GM23338 (cell line): ENCODE measurements around the gene DIP2B. TPM values are rescaled to one million over a fixed set of nuclear protein-coding genes. Genes with fewer than 3 reads are reported as not detected.

Experiments used
- ATAC-seq: fragments of 200-7000 bp; cut with Tn5 transposase; 3 replicates; pipeline ENCODE4 v1.9.1; 2020
- DNase-seq: peaks from one replicate; pipeline ENCODE4 v3.0.0-alpha.2; 2015; ENCODE audit warnings: low spot score
- H2AFZ ChIP-seq: fragments of 200-600 bp; sonication (generic); 2 replicates; pipeline ENCODE4 v1.8.0; 2016; ENCODE audit warnings: antibody characterized with exemption, mild to moderate bottlenecking, moderate library complexity
- H3F3A ChIP-seq: fragments of 200-600 bp; sonication (generic); replicated peaks from 2 replicates; pipeline ENCODE4 v1.8.0; 2017; ENCODE audit warnings: antibody characterized with exemption, mixed run types, low read depth
- H3K27ac ChIP-seq: fragments of 200-600 bp; sonication (generic); 2 replicates; pipeline ENCODE4 v1.6.1; 2016; ENCODE audit warnings: low read depth
- H3K27me3 ChIP-seq: fragments of 200-600 bp; sonication (generic); 2 replicates; pipeline ENCODE4 v1.8.0; 2016; ENCODE audit warnings: mild to moderate bottlenecking, mixed run types, moderate library complexity; ENCODE audit not compliant: insufficient read depth
- H3K36me3 ChIP-seq: fragments of 200-600 bp; sonication (generic); 2 replicates; pipeline ENCODE4 v1.8.0; 2016; ENCODE audit warnings: mild to moderate bottlenecking; ENCODE audit not compliant: insufficient read depth
- H3K4me1 ChIP-seq: fragments of 200-600 bp; sonication (generic); 2 replicates; pipeline ENCODE4 v1.8.0; 2016; ENCODE audit warnings: mild to moderate bottlenecking, moderate library complexity; ENCODE audit not compliant: insufficient read depth
- H3K4me2 ChIP-seq: fragments of 200-600 bp; sonication (generic); 2 replicates; pipeline ENCODE4 v1.7.1; 2017; ENCODE audit warnings: mixed run types
- H3K4me3 ChIP-seq: fragments of 200-600 bp; sonication (generic); 2 replicates; pipeline ENCODE4 v1.6.1; 2016; ENCODE audit warnings: mixed run types
- H3K79me2 ChIP-seq: fragments of 200-600 bp; sonication (generic); replicated peaks from 2 replicates; pipeline ENCODE4 v1.8.0; 2017; ENCODE audit warnings: mild to moderate bottlenecking; ENCODE audit not compliant: insufficient read depth
- H3K9me2 ChIP-seq: fragments of 200-600 bp; sonication (generic); 2 replicates; pipeline ENCODE4 v1.8.0; 2017; ENCODE audit not compliant: insufficient read depth
- H4K20me1 ChIP-seq: fragments of 200-600 bp; sonication (generic); replicated peaks from 2 replicates; pipeline ENCODE4 v1.8.0; 2017; ENCODE audit warnings: mild to moderate bottlenecking; ENCODE audit not compliant: insufficient read depth
- H3K27ac Mint-ChIP-seq: 2 replicates; pipeline ENCODE4 v1.8.0; 2020; ENCODE audit warnings: inconsistent platforms, mild to moderate bottlenecking, moderate library complexity, mixed read lengths
- H3K27me3 Mint-ChIP-seq: 3 replicates; pipeline ENCODE4 v1.8.0; 2022; ENCODE audit warnings: low read depth, mild to moderate bottlenecking, moderate library complexity, mixed read lengths, inconsistent platforms; ENCODE audit not compliant: insufficient read depth, poor library complexity
- H3K36me3 Mint-ChIP-seq: 3 replicates; pipeline ENCODE4 v1.8.0; 2021; ENCODE audit warnings: low read depth, mild to moderate bottlenecking, inconsistent platforms, moderate library complexity, mixed read lengths
- H3K4me1 Mint-ChIP-seq: 3 replicates; pipeline ENCODE4 v1.8.0; 2020; ENCODE audit warnings: mild to moderate bottlenecking, inconsistent platforms, mixed read lengths
- H3K4me3 Mint-ChIP-seq: 3 replicates; pipeline ENCODE4 v1.8.0; 2021; ENCODE audit warnings: moderate library complexity, mild to moderate bottlenecking, inconsistent platforms, mixed read lengths
- H3K9me3 Mint-ChIP-seq: 3 replicates; pipeline ENCODE4 v1.8.0; 2020; ENCODE audit warnings: moderate library complexity, mild to moderate bottlenecking, inconsistent platforms, mixed read lengths
- CREB1 ChIP-seq: fragments of 250-450 bp; sonication (Bioruptor Pico); IDR thresholded peaks from 2 replicates; pipeline ENCODE4 v1.5.0; 2020; ENCODE audit warnings: low read depth, mild to moderate bottlenecking, moderate library complexity
- ETS1 ChIP-seq: IDR thresholded peaks from 2 replicates; pipeline ENCODE4 v1.6.1; 2016; ENCODE audit warnings: antibody characterized with exemption
- EZH2 ChIP-seq: fragments of 200-600 bp; sonication (generic); IDR thresholded peaks from one replicate; pipeline ENCODE4 v1.8.0; 2017; ENCODE audit warnings: antibody characterized with exemption, mild to moderate bottlenecking, low read depth; ENCODE audit not compliant: unreplicated experiment
- JUNB ChIP-seq: IDR thresholded peaks from one replicate; pipeline ENCODE4 v1.6.1; 2016; ENCODE audit warnings: antibody characterized with exemption; ENCODE audit not compliant: unreplicated experiment
- POLR2AphosphoS5 ChIP-seq: IDR thresholded peaks from 2 replicates; pipeline ENCODE4 v1.6.1; 2016; ENCODE audit warnings: antibody characterized with exemption, low read depth
- REST ChIP-seq: IDR thresholded peaks from one replicate; pipeline ENCODE4 v1.6.1; 2018; ENCODE audit warnings: antibody characterized with exemption; ENCODE audit not compliant: unreplicated experiment
- STAT1 ChIP-seq: IDR thresholded peaks from one replicate; pipeline ENCODE4 v1.6.1; 2016; ENCODE audit warnings: antibody characterized with exemption; ENCODE audit not compliant: unreplicated experiment
- ZNF114 ChIP-seq: fragments of 250-450 bp; sonication (Bioruptor Pico); IDR thresholded peaks from 2 replicates; pipeline ENCODE4 v1.5.0; 2020; ENCODE audit warnings: mild to moderate bottlenecking, moderate library complexity
- ZNF462 ChIP-seq: fragments of 250-450 bp; sonication (Bioruptor Pico); IDR thresholded peaks from 2 replicates; pipeline ENCODE4 v1.5.0; 2020; ENCODE audit warnings: mild to moderate bottlenecking, moderate library complexity
- polyA plus RNA-seq: library from polyadenylated mRNA; unstranded; fragments of >200 nt; fragmentation: Nextera tagmentation; extraction: Ambion mirVana; gene quantifications from 2 replicates; pipeline ENCODE4 v1.2.1, GENCODE V29; 2016
- total RNA-seq: library from RNA; depleted of rRNA; stranded (reverse); fragments of >200 nt; shearing (Covaris generic); gene quantifications from 2 replicates; pipeline ENCODE4 v1.2.3, GENCODE V29; 2014

Gene DIP2B
- total and polyA plus RNA-seq, 2 experiments from 2014 or later = 8.0 to 36.4 TPM

GRCh38 chr12:50690925-50691324 is 186.1 kb downstream of the DIP2B start:
- no peak for TF ChIP-seq JUNB
- no peak for TF ChIP-seq EZH2
- no peak for TF ChIP-seq REST
- TF ChIP-seq ZNF114 (CRISPR knock-in tag) = no peak
- no peak for TF ChIP-seq POLR2AphosphoS5
- TF ChIP-seq CREB1 (CRISPR knock-in tag) = no peak
- TF ChIP-seq ETS1 = no peak
- no peaks in the 10 kb centered on the region for H3K27me3 ChIP-seq
- Mint-ChIP-seq H3K4me3 (no peak overlapping the region), H3K9me3 (no peaks in the 10 kb centered on the region), H3K27ac (no peak overlapping the region), H3K36me3 (peaks cover 13% of the 10 kb centered on the region), H3K27me3 (peaks cover 3% of the 10 kb centered on the region), H3K4me1 (peaks cover 4% of the 10 kb centered on the region)
- H4K20me1 ChIP-seq = no peaks in the 10 kb centered on the region
- no peaks in the 10 kb centered on the region for H3F3A ChIP-seq
- H3K27ac ChIP-seq = no peak overlapping the region
- H3K4me1 ChIP-seq = no peaks in the 10 kb centered on the region
- H3K4me2 ChIP-seq = no peak overlapping the region
- DNase-seq (no peak), ATAC-seq (no peak)
- H3K4me3 ChIP-seq = no peak overlapping the region
- peaks cover 7% of the 10 kb centered on the region; the same call in 1 of the 2 replicates for H3K36me3 ChIP-seq
- no peaks in the 10 kb centered on the region for H3K79me2 ChIP-seq
- H3K9me2 ChIP-seq = no peaks in the 10 kb centered on the region
- no peak overlapping the region for H2AFZ ChIP-seq

- Histone ChIP-seq H3K9me2 (no peaks in the 10 kb centered on the region), H3K36me3 (peaks cover 35% of the 10 kb centered on the region), H3K4me3 (no peak overlapping the region), H3K27me3 (no peaks in the 10 kb centered on the region), H4K20me1 (peaks cover 5% of the 10 kb centered on the region; the same call in 1 of the 2 replicates), H3F3A (no peaks in the 10 kb centered on the region), H3K79me2 (no peaks in the 10 kb centered on the region), H2AFZ (no peak overlapping the region), H3K27ac (no peak overlapping the region), H3K4me2 (no peak overlapping the region), H3K4me1 (no peaks in the 10 kb centered on the region)
- Mint-ChIP-seq H3K4me3 (no peak overlapping the region), H3K27me3 (peaks cover 2% of the 10 kb centered on the region), H3K4me1 (no peaks in the 10 kb centered on the region), H3K27ac (no peak overlapping the region), H3K9me3 (no peaks in the 10 kb centered on the region), H3K36me3 (peaks cover 26% of the 10 kb centered on the region)
- DNase-seq (no peak), ATAC-seq (no peak)
- no peak for TF ChIP-seq ZNF462 (CRISPR knock-in tag)
- no peak for TF ChIP-seq STAT1
Observed at GRCh38 chr12:50695961-50696360, 191.2 kb downstream of the DIP2B start.
